K562 (cell line): ENCODE data around the gene CHSY1. TPM values are rescaled to one million over a fixed set of nuclear protein-coding genes. Genes with fewer than 3 reads are reported as not detected.

Experiments used
- ATAC-seq: fragments of 200-7000 bp; cut with Tn5 transposase; 3 replicates; pipeline ENCODE4 v1.9.1; 2020; ENCODE audit warnings: moderate library complexity
- BruUV-seq: library from RNA; stranded (reverse); fragments of 400-500 nt; replicated peaks from 2 replicates; lab custom pipeline; 2021; lab: Mats Ljungman, UMichigan
- CTCF ChIA-PET: fragments of 300-600 bp; formaldehyde crosslinking; extraction: SDS; loops from one replicate; lab custom pipeline; 2021; ENCODE audit warnings: low intra/inter-chr PET ratio; lab: Yijun Ruan, JAX
- POLR2A ChIA-PET: fragments of 300-600, 350-650 bp; sonication (Branson Sonifier 250); formaldehyde crosslinking; extraction: SDS; loops from one replicate; lab custom pipeline; 2021; ENCODE audit warnings: antibody characterized with exemption, inconsistent platforms; lab: Yijun Ruan, JAX
- DNase-seq, 4 experiments: peaks; one replicate each; pipeline versions ENCODE4 v3.0.0 to v3.0.0-alpha.2; 2011 to 2018; ENCODE audit warnings: low spot score in 3 of 4, mixed read lengths in 3 of 4; ENCODE audit errors: extremely low read depth in 1 of 4
- FAIRE-seq: peaks from 2 replicates; lab custom pipeline; 2011; peaks lifted over from hg19 to GRCh38; lab: Jason Lieb, UNC
- H2AFZ ChIP-seq: 2 replicates; pipeline ENCODE4 v1.6.0; 2011; ENCODE audit warnings: low read depth, low read length, control low read depth, inconsistent platforms
- H3K27ac ChIP-seq: fragments of 200-600 bp; 3 replicates; pipeline ENCODE4 v1.8.0; 2011; ENCODE audit warnings: low read depth, mild to moderate bottlenecking, control low read depth, inconsistent platforms, low read length, moderate library complexity, mixed read lengths; ENCODE audit errors: extremely low read depth
- H3K27me3 ChIP-seq, 2 experiments: fragments of 300-600 bp in 1 of 2; 2 replicates in 1 of 2; 3 replicates in 1 of 2; pipeline versions ENCODE4 v1.6.0 to v1.8.0; 2011; ENCODE audit warnings: inconsistent platforms in 2 of 2, low read length in 2 of 2, mild to moderate bottlenecking in 1 of 2, mixed read lengths in 1 of 2, moderate library complexity in 1 of 2; ENCODE audit not compliant: control insufficient read depth in 2 of 2, insufficient read depth in 2 of 2
- H3K36me3 ChIP-seq: fragments of 300-600 bp; 3 replicates; pipeline ENCODE4 v1.8.0; 2011; ENCODE audit warnings: mild to moderate bottlenecking, low read length, inconsistent platforms; ENCODE audit not compliant: control insufficient read depth, insufficient read depth
- H3K4me1 ChIP-seq, 2 experiments: fragments of 200-600 bp in 1 of 2; replicated peaks in 1 of 2; 2 replicates in 1 of 2; 3 replicates in 1 of 2; pipeline versions ENCODE4 v1.5.1 to v1.8.0; 2011; ENCODE audit warnings: inconsistent platforms in 2 of 2, low read length in 2 of 2, mild to moderate bottlenecking in 1 of 2, mixed read lengths in 1 of 2, moderate library complexity in 1 of 2; ENCODE audit not compliant: control insufficient read depth in 2 of 2, insufficient read depth in 2 of 2
- H3K4me2 ChIP-seq: 2 replicates; pipeline ENCODE4 v1.6.1; 2011; ENCODE audit warnings: low read length, control low read depth, inconsistent platforms, mixed read lengths; ENCODE audit not compliant: insufficient read depth
- H3K4me3 ChIP-seq: fragments of 200-600 bp; sonication (generic), shearing (Covaris generic); 2 replicates; pipeline ENCODE4 v1.5.1; 2016; ENCODE audit warnings: control low read depth, inconsistent platforms
- H3K79me2 ChIP-seq: fragments of 200-600 bp; 3 replicates; pipeline ENCODE4 v1.8.0; 2011; ENCODE audit warnings: low read length, inconsistent platforms; ENCODE audit not compliant: control insufficient read depth, insufficient read depth
- H3K9ac ChIP-seq, 2 experiments: 2 replicates each; pipeline versions ENCODE4 v1.6.0 to v1.6.1; 2011; ENCODE audit warnings: low read depth in 2 of 2, low read length in 2 of 2, control low read depth in 1 of 2, inconsistent platforms in 1 of 2, mild to moderate bottlenecking in 1 of 2, mixed read lengths in 1 of 2; ENCODE audit not compliant: insufficient read depth in 1 of 2
- H3K9me1 ChIP-seq: one replicate; pipeline ENCODE4 v1.6.0; 2011; ENCODE audit warnings: inconsistent platforms, mild to moderate bottlenecking, low read length, moderate library complexity; ENCODE audit not compliant: control insufficient read depth, insufficient read depth
- H3K9me3 ChIP-seq: replicated peaks from 2 replicates; pipeline ENCODE4 v1.5.1; 2011; ENCODE audit warnings: low read depth, low read length, inconsistent platforms; ENCODE audit not compliant: control insufficient read depth, insufficient read depth
- H4K20me1 ChIP-seq: replicated peaks from 2 replicates; pipeline ENCODE4 v1.6.1; 2011; ENCODE audit warnings: low read length, inconsistent platforms, mixed read lengths; ENCODE audit not compliant: control insufficient read depth, insufficient read depth
- BRD4 ChIP-seq: fragments of 200-600 bp; sonication (generic); IDR thresholded peaks from 2 replicates; pipeline ENCODE4 v1.6.1; 2017; ENCODE audit warnings: inconsistent platforms
- BRF1 ChIP-seq: IDR thresholded peaks from 3 replicates; pipeline ENCODE4 v1.6.1; 2011; ENCODE audit warnings: borderline replicate concordance, mild to moderate bottlenecking; ENCODE audit not compliant: insufficient read length; ENCODE audit errors: extremely low read depth
- ETS2 ChIP-seq: IDR thresholded peaks from 2 replicates; pipeline ENCODE4 v1.6.1; 2016; ENCODE audit warnings: borderline replicate concordance, missing genetic modification characterization, mild to moderate bottlenecking, moderate library complexity, missing compliant biosample characterization; ENCODE audit not compliant: poor library complexity, severe bottlenecking
- GATAD2B ChIP-seq: fragments of 450-650 bp; IDR thresholded peaks from 2 replicates; pipeline ENCODE4 v1.6.1; 2017; ENCODE audit warnings: mild to moderate bottlenecking, borderline replicate concordance
- LCOR ChIP-seq: sonication (generic); formaldehyde crosslinking; IDR thresholded peaks from 2 replicates; pipeline ENCODE4 v1.8.0; 2022; ENCODE audit warnings: mild to moderate bottlenecking, missing genetic modification reagents
- MCM3 ChIP-seq: fragments of 450-650 bp; IDR thresholded peaks from 2 replicates; pipeline ENCODE4 v1.6.1; 2016
- MTA3 ChIP-seq: fragments of 450-650 bp; formaldehyde crosslinking; IDR thresholded peaks from 2 replicates; pipeline ENCODE4 v1.6.1; 2017; ENCODE audit warnings: mild to moderate bottlenecking, borderline replicate concordance
- RFX1 ChIP-seq: fragments of 450-650 bp; IDR thresholded peaks from 2 replicates; pipeline ENCODE4 v1.6.1; 2016; ENCODE audit warnings: mild to moderate bottlenecking, moderate library complexity
- SIN3B ChIP-seq: fragments of 450-650 bp; IDR thresholded peaks from 2 replicates; pipeline ENCODE4 v1.6.1; 2017; ENCODE audit warnings: low read depth, mild to moderate bottlenecking, moderate library complexity
- SMC3 ChIP-seq: conservative IDR thresholded peaks from 2 replicates; pipeline ENCODE4 v1.6.1; 2011; ENCODE audit warnings: low read depth, low read length, improper control_type of control experiment; ENCODE audit not compliant: insufficient read depth
- ZNF551 ChIP-seq: fragments of 250-450 bp; sonication (Bioruptor Pico); IDR thresholded peaks from 2 replicates; pipeline ENCODE4 v1.5.0; 2021; ENCODE audit warnings: mild to moderate bottlenecking, moderate library complexity
- ZNF586 ChIP-seq: fragments of 450-650 bp; formaldehyde crosslinking; conservative IDR thresholded peaks from 2 replicates; pipeline ENCODE4 v1.4.0; 2020; ENCODE audit warnings: mild to moderate bottlenecking, moderate library complexity
- ZNF79 ChIP-seq: fragments of 250-450 bp; sonication (Bioruptor Pico); IDR thresholded peaks from 2 replicates; pipeline ENCODE4 v1.4.0; 2020; ENCODE audit warnings: low read depth, mild to moderate bottlenecking, moderate library complexity
- WGBS: fragments of 100-300 bp; shearing (Covaris generic); methylation state at CpG from one replicate; pipeline ENCODE4 v1.1.6; 2016; ENCODE audit warnings: low coverage, mixed read lengths; ENCODE audit not compliant: insufficient coverage; ENCODE audit errors: missing lambda C conversion rate; 5-methylcytosine and 5-hydroxymethylcytosine counted together
- in situ Hi-C: fragments of 300-500 bp; cut with MboI; formaldehyde crosslinking; loops from 4 replicates; pipeline ENCODE4 v1.15.0; 2018; ENCODE audit warnings: inconsistent platforms, mixed read lengths
- intact Hi-C: fragments of 100-400 bp; cut with micrococcal nuclease; formaldehyde crosslinking; loops from 2 replicates; pipeline ENCODE4 v1.14.2; 2022
- polyA plus RNA-seq, 8 experiments: library from polyadenylated mRNA; depleted of rRNA in 4 of 8; stranded (reverse) in 5 of 8; unstranded in 3 of 8; fragments of >200 nt; fragmentation: Nextera tagmentation in 2 of 8; fragmentation: Illumina TruSeq in 1 of 8; extraction: Ambion mirVana in 2 of 8; extraction: Trizol in 1 of 8; gene quantifications; 2 replicates each; pipeline versions ENCODE4 v1.2.1 to v1.2.3, GENCODE V29; 2011 to 2014; ENCODE audit warnings: inconsistent platforms in 1 of 8, missing spikeins in 1 of 8
- total RNA-seq, 7 experiments: library from RNA; depleted of rRNA in 6 of 7; stranded (reverse); fragments of >200 nt in 6 of 7; fragmentation: Illumina TruSeq in 2 of 7; extraction: Trizol in 2 of 7; gene quantifications; 2 replicates each; pipeline versions ENCODE4 v1.2.1 to v1.2.3, GENCODE V29; 2011 to 2021; ENCODE audit warnings: low replicate concordance in 1 of 7
- TF ChIP-seq, protein P1 (sequence below): fragments of 250-450 bp; sonication (Bioruptor Pico); IDR thresholded peaks from 2 replicates; pipeline ENCODE4 v1.5.1; 2021; ENCODE audit warnings: mild to moderate bottlenecking

The CHSY1 gene
- total and polyA plus RNA-seq, 9 of the 15 experiments (the other 6 are each of a cell fraction or from before 2014, with no cell fraction given), result 7.0 to 16.4 (median 13.4) TPM

DNA sequence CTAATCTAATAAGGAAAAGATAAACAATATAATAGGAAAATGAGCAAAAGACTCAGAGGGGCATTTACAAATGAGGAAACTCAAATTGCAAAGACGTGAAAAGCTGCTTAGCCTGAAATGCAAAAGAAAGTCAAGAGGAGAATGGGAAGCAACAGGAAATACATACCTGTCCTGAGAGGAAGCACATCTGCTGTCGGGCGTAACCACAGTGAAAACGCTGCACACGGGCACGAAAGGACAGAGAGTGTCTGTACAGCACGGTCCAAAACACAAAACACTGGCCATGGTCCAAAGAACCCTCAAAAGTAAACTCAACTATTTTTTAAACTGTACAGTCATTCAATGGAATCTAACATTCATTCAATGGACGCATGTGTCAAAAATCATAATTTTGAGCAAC, 100.6 kb downstream of the CHSY1 start:
- TF ChIP-seq BRD4 (no peak), MCM3 (no peak), SIN3B (no peak), BRF1 (no peak), MTA3 (no peak), ETS2 (tag) (no peak), RFX1 (no peak), GATAD2B (no peak), LCOR (CRISPR knock-in tag) (no peak)
- FAIRE-seq (no peak), ATAC-seq (no peak), DNase-seq (no peak)
- intact Hi-C loops (no loop called here), in situ Hi-C loops (no loop called here)
- Histone ChIP-seq H3K4me3 (no peak overlapping the region), H4K20me1 (no peaks in the 10 kb centered on the region), H3K4me1 (peaks cover 18 to 26% of the 10 kb centered on the region in 2 experiments), H3K9me3 (no peaks in the 10 kb centered on the region), H2AFZ (no peak overlapping the region), H3K4me2 (no peak overlapping the region), H3K27me3 (no peaks in the 10 kb centered on the region), H3K9me1 (no peaks in the 10 kb centered on the region), H3K27ac (no peak overlapping the region), H3K9ac (no peak overlapping the region), H3K79me2 (no peaks in the 10 kb centered on the region), H3K36me3 (no peaks in the 10 kb centered on the region)
- 60% methylated on average over 8 of the region's 8 CpGs for WGBS
- POLR2A ChIA-PET, result no interaction called here
- CTCF ChIA-PET, result no interaction called here
- BruUV-seq, result no TSS peak

DNA sequence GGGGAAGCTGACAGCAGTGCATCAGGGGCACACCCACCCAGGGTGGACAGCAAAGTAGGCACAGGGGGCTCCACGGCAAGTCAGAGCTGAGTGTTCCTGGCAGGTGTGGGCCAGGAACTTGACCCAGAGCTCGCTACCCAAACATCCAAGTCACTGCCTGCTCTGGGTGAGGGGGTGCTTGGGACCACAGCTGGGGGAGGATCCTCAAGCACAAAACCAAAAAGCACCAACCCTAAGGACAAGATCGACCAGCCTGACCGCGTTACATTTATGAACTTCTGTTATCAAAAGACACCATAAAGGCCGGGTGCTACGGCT, 101.2 kb downstream of the CHSY1 start:
- peaks cover 20 to 26% of the 10 kb centered on the region in 2 experiments for H3K4me1 ChIP-seq
- ATAC-seq (no peak), FAIRE-seq (peak; percentile 15), DNase-seq (no peak)
- no peaks in the 10 kb centered on the region for H3K36me3 ChIP-seq
- H3K4me3 ChIP-seq, result no peak overlapping the region
- ChIA-PET CTCF (no interaction called here), POLR2A (no interaction called here)
- H2AFZ ChIP-seq, result no peak overlapping the region
- BruUV-seq, result no TSS peak
- H4K20me1 ChIP-seq, result no peaks in the 10 kb centered on the region
- no peaks in the 10 kb centered on the region for H3K9me1 ChIP-seq
- H3K27ac ChIP-seq, result no peak overlapping the region
- H3K9me3 ChIP-seq, result no peaks in the 10 kb centered on the region
- intact Hi-C loops, result no loop called here
- in situ Hi-C loops, result no loop called here
- H3K4me2 ChIP-seq, result no peak overlapping the region
- H3K9ac ChIP-seq, result no peak overlapping the region
- TF ChIP-seq ZNF586 (CRISPR knock-in tag), result no peak
- TF ChIP-seq ZNF551 (CRISPR knock-in tag), result no peak
- no peak for TF ChIP-seq SMC3
- TF ChIP-seq, protein P1, sequence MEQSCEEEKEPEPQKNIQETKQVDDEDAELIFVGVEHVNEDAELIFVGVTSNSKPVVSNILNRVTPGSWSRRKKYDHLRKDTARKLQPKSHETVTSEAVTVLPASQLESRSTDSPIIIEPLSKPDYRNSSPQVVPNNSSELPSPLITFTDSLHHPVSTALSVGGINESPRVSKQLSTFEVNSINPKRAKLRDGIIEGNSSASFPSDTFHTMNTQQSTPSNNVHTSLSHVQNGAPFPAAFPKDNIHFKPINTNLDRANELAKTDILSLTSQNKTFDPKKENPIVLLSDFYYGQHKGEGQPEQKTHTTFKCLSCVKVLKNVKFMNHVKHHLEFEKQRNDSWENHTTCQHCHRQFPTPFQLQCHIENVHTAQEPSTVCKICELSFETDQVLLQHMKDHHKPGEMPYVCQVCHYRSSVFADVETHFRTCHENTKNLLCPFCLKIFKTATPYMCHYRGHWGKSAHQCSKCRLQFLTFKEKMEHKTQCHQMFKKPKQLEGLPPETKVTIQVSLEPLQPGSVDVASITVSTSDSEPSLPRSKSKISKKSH (CRISPR knock-in tag), result no peak
- TF ChIP-seq ZNF79 (CRISPR knock-in tag), result no peak
- H3K27me3 ChIP-seq, result no peaks in the 10 kb centered on the region
- WGBS, result 40% methylated on average over 7 of the region's 7 CpGs
- H3K79me2 ChIP-seq, result no peaks in the 10 kb centered on the region
